DMS114 treated with DMSO at 0.1 percent for 48 hours (cell line): Measurements from ENCODE around the gene MREG.
"Not testable (repeated sequence)": the region's sequence is repeated elsewhere in the genome, so short reads cannot be mapped to it uniquely, and the experiment has no call there.

Experiments used
- DNase-seq: peaks from one replicate; lab custom pipeline; 2025; ENCODE audit not compliant: unreplicated experiment; lab: John Stamatoyannopoulos, UW

The MREG gene

DNA sequence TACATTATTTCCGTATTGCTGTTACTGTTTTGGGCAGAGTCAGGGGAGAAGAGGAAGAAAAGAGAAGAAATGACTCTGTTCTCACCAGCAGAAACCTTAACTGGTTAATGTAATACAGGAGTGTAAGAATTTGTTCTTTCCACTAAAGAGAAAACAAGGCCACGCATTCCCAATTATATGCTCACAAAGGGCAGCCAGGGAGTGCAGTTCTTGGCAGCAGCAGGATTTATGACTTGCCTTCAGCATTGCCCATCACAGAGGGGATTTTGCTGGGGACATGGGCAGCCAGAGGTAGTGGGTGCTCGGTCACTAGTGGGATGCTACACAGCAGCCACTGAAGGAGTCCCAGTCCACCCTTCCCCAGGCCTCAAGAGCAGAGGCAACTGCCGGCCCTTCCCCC lies 18.4 kb downstream of the MREG start:
- no peak for DNase-seq

DNA sequence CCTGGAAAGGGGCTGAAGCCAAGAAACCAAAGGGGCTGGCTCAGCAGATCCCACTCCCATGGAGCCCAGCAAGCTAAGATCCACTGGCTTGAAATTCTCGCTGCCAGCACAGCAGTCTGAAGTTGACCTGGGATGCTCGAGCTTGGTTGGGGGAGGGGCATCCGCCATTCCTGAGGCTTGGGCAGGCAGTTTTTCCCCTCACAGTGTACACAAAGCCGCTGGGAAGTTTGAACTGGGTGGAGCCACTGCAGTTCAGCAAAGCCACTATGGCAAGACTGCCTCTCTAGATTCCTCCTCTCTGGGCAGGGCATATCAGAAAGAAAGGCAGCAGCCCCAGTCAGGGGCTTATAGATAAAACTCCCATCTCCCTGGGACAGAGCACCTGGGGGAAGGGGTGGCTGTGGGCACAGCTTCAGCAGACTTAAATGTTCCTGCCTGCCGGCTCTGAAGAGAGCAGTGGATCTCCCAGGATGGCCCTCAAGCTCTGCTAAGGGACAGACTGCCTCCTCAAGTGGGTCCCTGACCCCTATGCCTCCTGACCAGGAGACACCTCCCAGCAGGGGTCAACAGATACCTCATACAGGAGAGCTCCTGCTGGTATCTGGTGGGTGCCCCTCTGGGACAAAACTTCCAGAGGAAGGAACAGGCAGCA lies 24.7 kb downstream of the MREG start:
- not testable (repeated sequence) for DNase-seq

DNA sequence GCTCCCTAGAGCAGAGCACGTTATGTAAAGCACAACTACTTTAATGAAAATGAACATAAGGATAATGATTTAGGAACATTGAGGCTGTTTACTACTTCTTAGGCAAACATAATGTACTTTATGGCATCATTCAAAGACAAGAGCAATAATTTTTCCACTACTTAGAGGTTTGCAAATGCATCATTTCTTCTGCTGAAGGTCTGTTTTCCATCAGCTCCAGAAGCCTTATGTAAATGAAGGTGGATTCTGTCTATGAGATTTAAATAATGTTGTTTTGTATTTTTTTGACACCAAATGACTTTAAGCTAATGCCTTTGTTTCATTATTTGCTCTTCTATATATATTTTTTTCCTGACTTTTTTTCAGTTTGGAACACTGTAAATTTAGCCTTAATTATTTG lies 28.1 kb downstream of the MREG start:
- DNase-seq: no peak

DNA sequence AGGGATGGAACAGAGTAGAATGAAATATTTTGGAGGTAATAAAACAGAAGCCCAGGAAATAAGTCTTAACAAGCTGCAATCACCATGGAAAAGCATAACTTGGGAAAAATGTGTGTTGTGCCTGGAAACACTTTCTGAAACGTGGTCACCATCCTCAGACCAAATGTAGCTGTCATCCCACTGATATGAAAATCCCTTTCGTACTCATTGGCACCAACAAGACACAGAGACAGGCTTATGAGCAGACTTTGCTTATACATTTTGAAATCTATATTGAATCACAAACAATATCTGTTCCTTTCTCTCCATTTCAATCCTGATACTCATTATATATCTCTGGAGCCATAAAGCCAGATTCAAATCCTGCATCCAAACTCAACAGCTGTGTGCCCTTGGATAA lies 28.7 kb downstream of the MREG start:
- no peak for DNase-seq

DNA sequence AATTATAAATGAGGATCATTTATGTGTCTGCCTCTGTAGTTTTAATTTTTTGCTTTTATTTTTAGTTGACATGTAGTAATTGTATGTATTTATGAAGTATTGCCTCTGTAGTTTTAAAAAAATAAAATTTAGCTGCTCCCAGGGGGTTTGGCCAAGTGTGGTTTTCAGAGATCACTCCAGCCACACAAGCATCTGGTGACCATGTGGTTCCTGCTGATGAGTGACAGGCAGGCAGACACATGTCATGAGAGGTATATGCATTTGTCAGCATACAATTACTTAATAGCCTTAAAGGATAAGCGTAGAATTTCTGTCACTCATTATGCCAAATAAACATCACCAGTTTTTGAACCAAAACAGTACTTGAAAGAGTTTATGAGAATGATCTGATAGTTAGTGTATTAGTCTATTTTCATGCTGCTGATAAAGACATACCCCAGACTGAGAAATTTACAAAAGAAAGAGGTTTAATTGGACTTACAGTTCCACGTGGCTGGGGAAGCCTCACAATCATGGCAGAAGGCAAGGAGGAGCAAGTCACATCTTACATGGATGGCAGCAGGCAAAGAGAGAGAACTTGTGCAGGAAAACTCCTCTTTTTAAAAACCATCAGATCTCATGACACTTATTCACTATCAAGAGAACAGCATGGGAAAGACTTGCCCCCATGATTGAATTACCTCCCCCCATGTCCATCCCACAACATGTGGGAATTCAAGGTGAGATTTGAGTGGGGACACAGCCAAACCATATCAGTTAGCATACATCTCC lies 29.6 kb downstream of the MREG start:
- no peak for DNase-seq

DNA sequence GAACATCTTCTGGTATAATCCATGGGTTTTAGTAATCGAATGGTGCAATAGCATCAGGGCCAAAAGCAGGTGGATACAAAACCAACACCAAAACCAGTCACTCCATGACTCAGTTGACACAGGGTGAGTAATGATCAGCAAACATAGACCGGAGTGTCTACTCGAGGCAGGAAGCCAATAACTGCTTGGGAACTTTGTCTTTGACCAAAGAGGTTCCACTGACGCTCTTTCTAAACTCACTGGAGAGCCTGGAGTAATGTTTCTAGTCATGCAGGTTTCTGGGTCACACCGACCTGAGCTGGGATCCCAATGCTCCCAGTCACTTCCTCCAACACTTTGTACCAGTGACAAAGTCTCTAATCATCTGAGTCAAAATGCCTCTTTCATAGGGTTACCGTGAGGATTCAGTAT lies 30.9 kb downstream of the MREG start:
- no peak for DNase-seq

DNA sequence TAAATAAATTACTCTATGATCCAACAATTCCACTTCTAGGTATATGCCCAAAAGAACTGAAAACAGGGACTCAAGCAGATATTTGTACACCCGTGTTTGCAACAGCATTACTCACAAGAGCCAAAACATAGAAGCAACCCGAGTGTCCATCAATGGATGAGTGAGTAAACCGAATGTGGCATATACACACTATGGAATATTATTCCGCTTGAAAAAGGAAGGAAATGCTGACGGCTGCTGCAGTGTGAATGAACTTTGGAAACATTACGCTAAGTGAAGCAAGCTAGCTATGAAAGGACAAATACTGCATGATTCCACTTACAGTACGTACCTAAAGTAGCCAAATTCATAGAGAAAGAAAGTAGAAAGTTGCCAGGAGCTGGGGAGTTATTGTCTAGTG lies 32.2 kb downstream of the MREG start:
- no peak for DNase-seq

DNA sequence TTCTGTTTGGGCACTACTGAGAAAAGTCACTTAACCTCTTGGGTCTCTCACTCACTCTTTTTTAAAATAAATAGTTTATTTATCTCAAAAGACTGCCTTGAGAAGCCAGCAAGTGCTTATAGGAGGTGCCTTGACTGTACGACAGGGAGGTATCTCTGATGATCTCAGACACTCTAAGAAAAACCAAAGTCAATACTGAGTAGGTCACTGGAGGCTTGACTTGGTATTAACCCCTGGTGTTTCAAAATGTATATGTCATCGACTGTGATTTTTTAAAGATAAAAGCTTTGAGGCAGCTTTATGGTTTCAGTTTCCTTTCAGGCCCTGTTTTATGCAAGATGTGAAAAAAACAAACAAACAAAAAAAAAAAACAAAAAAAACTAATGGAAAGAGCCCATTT lies 33.7 kb downstream of the MREG start:
- DNase-seq: no peak

DNA sequence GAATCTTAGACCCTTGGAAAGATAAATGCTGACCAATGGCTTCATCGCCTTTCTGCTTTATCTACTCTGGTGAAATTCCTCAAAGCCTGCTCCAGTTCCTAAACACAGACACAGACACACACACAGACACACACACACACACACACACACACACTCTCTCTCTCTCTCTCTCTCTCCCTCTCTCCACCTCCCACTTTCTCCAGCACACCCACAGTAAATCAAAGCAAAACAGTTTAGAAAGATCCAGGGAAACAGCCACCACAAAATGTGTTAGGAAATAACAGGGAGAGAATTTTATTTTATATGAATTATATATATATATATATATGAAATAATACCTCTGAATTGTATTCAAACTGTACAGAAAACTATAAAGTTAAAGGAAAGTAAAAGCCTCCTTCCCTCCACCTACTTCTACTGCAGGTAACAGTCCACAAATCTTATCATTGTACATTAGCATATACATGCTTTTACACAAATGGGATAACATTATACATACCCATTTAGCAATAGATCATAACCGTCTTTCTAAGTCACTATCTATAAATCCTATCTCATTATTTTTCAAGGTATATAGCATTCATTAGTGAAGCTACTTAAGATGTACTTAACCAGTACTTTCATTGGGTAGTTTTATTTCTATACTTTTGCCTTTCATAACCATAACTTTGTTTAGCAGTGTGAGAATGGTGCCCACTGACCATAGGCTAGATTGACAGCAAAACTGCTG lies 38.5 kb downstream of the MREG start:
- no peak for DNase-seq

DNA sequence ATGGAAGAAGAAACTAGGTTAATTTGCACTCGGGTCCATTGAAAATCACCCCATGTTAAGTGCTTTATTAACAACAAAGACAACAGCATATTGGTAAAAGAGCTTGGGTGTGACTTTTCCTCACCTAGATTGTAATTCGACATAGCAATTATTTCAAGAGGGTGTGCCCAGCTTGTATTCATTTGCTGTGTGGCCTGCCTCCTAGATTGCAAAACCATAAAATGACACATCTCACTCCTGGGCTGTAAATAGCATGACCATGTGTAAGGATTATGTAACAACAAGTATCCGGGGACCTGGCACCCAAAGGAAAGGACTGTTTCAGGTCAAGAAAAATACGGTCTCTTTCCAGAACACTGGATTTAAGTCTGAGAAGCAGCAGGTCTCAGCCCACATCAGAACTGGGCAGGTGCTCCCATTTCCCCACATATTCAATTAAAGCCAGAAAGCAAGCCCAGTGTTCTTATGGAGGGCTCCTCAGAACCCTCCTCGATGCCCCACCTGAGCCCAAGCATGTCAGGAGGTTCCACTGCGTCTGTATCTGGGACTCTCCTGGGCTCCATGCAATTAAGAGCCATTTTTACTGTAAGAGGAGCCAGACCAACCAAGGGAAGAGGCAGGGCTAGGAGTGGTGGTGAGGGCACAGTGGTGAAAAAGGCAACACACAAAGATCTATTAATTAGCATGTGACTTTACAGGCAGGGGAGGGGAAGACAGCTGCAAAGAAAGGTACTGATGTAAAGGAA lies 39.2 kb downstream of the MREG start:
- DNase-seq: no peak

DNA sequence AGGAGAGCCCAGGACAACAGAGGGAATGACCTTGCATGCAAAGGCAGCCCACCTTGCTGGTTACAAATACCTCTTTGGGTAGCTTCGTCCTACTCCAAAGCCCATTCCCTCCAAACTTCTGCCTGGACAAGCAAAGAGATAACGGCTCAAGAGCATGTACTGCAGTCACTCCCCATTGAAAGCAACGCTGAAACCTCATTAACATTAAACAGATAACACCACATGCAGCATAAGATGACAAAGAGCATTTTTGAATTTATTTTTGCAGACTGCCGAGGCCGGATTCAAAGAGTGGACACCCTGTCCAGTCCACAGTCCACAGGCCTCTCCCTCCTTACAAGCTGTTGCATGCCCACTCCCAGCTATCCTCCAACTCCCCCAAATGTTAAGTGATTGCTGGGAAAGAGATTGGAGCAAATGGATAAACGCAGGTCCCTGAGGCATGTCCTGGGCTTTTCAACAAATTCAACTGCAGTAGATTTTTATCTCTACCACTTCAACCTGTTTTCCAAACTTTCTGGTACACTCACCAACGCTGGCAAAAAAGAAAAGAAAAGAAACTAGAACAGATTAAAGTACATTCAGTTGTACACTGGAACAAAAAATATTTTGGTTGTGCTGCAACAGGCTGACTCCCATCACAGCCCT lies 40.1 kb downstream of the MREG start:
- DNase-seq: no peak

DNA sequence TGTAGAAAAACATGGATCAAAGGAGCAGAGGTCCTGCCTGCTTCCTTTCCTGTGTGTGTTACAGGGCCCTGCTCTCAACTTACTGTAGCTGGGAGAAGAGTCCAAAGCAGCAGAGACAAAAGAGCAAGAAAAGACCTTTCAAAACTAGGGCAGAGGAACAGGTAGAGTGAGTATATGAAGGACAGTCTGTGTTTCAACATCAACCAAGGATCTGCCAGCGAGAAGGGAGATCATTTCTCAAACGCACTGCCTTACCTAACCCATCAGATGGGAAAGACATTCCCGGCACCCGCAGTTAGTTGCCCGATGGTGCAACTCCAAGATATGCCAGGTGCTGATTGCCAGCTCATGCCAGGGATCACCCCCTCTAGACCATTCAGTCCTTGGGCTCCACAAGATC lies 41.7 kb downstream of the MREG start:
- DNase-seq: no peak

DNA sequence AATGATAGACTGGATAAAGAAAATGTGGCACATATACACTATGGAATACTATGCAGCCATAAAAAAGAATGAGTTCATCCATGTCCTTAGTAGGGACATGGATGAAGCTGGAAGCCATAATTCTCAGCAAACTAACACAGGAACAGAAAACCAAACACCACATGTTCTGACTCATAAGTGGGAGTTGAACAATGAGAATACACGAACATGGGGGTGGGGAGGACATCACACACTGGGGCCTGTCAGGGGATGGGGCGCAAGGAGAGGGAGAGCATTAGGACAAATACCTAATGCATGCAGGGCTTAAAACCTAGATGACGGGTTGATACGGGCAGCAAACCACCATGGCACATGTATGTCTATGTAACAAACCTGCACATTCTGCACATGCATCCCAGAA lies 42.5 kb downstream of the MREG start:
- DNase-seq: not testable (repeated sequence)

DNA sequence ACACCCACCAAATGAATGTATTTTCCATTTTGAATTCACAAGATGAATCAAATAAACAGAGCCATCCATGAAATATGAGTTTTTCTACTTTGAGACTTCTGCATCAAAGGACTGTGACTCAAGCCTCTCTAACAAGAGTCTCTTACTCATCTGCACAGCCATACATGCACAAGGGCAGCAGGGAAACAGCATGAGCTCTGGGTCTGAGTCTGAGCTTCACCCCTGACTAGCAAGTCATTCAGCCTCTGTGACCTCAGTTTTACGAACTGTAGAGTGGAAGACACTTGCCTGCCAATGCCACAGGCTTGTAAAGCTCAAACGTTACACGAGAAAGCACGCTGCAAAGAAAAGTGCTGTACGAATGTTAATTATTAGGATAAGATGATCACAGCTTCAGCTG lies 42.9 kb downstream of the MREG start:
- DNase-seq: no peak

DNA sequence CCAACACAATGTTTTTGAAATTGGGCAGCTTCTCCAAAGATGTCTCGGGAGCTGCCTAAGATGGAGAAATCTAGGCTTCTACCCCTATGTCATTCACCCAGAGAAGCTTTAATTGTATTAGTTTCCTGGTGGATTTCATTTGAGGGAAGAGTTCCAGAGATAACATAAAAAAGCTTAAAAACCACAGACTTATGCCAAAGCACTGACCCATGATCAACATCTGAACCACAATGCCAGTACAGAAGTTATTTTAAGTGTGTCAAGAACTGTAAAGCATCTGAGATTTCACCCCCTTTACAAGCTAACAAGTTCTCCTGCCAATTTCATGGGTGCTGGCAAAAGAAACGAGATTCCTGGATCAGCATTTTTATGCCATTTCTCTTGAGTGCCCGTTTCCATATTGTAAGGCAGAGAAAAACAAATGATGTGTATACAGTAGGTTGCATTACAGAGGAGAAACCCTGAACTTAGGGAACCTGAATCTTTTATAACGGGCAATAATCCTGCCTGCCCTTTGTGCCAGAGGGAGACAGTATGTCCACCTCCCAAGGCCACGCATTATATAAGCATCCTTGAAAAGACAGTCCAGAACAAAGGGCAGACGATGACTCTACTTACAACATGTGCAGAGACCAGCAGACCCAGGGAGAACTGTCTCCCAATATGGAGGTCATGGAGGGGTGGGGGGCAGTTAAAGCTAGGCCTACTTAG lies 44.1 kb downstream of the MREG start:
- DNase-seq: no peak

DNA sequence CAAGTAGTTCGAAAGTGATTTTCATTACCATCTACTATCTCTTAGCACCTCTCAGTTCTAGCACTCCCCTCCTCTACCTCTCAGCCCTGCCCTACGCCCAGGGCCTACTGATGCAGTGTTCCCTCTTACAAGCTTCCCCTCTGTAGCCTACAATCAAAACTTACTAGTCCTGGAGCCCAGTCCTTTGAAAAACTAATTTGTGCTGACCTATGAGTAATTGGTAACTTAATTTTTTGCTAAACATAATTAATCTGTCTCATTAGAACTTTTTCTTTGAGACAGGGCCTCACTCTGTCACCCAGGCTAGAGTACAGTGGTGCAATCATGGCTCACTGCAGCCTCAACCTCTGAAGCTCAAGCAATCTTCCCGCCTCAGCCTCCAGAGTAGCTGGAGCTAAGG lies 44.9 kb downstream of the MREG start:
- no peak for DNase-seq

DNA sequence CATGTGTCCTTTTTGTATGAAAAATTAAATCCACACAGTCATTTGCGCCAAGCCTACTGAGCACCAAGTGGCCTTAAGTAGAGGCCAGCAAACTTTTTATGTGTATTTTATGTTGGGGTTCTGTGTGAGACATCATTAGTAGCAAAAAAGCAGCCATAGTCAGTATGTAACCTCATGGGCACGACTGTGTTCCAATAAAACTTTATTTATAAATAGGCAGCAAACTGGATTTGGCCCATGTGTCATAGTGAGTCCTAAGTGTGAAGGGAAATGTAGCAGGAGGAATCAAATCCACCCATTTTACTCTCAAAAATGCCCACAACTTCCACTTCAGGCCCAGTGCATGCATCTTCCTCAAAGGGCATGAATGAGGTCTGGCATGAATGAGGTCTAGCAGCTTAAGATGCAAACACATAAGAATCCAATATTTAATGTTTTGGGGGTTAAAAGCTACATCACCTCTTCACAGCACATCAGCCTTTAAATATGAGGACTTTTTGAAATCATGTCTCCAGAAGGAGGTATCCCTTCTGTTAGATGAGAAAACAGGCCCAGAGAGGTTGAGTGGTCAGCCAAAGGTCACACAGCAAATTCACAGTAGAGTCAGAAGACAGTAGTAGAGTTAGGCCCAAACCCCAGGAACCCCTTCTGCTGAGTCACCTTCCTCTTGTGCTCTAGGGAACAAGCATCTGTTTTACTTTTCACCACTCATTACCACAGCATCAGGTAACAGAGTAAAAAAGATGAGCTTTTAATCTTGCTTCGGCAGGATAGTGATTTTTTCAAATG lies 45.6 kb downstream of the MREG start:
- no peak for DNase-seq

DNA sequence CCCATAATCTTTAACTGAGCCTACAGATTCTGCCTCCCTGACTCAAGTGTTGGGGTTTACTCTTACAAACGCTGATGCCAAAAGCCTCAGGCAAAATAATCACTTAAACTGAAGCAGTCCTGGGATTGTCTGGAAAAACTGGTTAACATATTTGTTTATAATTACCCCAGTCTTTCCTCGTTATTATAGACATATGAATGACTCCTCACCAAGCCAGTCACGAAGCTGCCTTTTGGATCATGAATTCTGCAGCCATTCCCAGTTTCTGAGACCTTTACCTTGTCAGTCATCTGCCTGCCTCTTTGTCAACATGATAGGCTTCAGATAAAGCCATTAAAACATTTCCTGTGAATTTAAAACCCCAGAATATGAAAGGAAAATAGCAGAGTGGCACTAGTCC lies 46.4 kb downstream of the MREG start:
- no peak for DNase-seq

DNA sequence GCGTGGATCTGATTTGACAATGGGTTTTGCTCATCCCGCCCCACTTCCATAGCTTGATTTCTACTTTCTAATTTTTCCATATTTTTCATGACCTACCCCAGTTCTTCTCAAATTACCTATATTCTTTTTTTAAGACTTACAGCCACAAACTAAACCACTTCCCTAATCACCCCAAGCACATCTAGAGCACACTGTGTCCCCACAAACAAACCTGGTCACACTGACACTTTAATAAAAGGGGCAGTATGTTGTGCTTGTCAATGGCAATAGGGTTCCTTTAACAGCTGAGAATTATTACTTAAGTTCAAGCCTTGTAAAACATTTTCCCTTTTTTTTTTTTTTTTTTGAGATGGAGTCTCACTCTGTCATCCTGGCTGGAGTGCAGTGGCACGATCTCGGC lies 47.1 kb downstream of the MREG start:
- DNase-seq: no peak
